ENCODE measurements around the gene CBFA2T2.
A peak's percentile ranks its signal among the peaks of the same experiment; 100 is the strongest.

Gene CBFA2T2

DNA sequence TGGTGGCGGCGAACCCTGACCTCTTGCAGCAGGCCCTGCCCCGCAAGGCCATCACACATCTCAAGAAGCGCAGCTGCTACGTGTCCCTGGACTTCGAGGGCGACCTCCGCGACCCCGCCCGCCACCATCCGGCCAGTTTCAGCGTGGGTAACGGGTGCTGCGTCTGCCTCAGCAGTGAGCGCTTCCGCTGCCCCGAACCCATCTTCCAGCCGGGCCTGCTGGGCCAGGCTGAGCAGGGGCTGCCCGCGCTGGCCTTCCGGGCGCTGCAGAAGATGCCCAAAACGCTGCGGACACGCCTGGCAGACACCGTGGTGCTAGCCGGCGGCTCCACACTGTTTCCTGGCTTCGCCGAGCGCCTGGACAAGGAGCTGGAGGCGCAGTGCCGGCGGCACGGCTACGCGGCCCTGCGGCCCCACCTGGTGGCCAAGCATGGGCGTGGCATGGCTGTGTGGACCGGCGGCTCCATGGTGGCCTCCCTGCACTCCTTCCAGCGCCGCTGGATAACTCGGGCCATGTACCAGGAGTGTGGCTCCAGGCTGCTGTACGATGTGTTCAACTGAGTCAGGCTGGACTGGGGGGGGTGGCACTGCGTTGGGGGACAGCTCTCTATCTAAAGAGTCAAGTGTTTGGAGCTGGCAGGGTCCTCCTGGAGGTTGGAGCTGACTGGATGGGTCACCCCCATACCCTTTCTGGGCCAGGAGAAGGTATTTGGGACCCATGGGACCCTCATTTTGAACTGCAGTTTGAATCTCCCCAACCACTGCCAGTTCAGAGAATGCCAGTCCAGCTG, 178.0 kb downstream of the CBFA2T2 start:
- Histone ChIP-seq H3K9ac (peak overlapping the region in 10 of 11 experiments; percentile 67 to 82 (median 75); a peak in 20 of 22 replicates), H3K4me2 (peak overlapping the region; percentile 89 to 99 (median 97)), H3K9me3 (replicated peaks in 1 of 11) (no peaks in the 10 kb centered on the region), H4K20me1 (peaks cover 0 to 49% (median 14%) of the 10 kb centered on the region in 11 experiments; a peak in 13 of 22 replicates), H3K4me1 (peaks cover 79 to 96% (median 92%) of the 10 kb centered on the region in 10 experiments), H3K27me3 (no peaks in the 10 kb centered on the region), H3K36me3 (peaks cover 0 to 15% (median 0%) of the 10 kb centered on the region in 11 experiments; a peak in 5 of 22 replicates), H3K4me3 (peak overlapping the region; percentile 55 to 71 (median 62)), H3K27ac (peak overlapping the region in 9 of 11 experiments; percentile 68 to 80 (median 73); a peak in 18 of 22 replicates)
- TF ChIP-seq Cebpa-rat (IDR thresholded peaks at IDR 0.05), result no peak

DNA sequence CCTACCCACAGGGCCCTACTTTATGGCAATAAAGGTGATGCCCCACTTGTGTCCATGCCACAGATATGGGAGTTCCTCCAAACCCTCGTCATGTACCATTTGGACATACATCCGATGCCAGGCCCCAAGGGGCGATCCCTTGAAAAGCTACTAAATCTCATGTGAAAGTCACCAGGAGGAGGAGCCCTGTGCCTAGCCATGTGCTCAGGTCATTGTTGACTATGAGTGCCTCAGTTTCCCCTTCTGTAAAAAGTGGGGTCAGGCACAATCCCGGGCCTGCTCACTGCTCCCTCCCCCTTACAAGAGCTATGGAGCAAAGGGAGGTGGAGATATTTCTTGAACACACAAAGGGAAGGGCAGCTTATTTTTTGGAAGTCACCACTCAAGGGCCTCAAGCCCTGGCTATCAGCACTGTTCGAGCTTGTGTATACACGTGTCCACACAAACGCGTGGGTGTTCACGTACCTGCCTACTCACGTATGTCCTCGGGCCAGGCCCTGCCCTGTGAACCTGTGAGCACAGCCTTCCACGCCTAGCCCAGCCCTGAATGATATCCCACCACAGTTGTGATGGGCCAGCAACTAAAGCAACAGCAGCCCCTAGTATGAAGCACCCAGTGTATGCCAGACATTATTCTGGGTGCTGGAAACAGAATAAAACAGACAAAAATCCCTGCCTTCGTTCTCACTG, 178.7 kb downstream of the CBFA2T2 start:
- H3K27ac ChIP-seq, result no peak overlapping the region
- no peaks in the 10 kb centered on the region for H3K9me3 ChIP-seq (replicated peaks in 1 of 11)
- no peaks in the 10 kb centered on the region for H3K27me3 ChIP-seq
- peak overlapping the region; percentile 89 to 99 (median 97) for H3K4me2 ChIP-seq
- peak overlapping the region in 6 of 10 experiments; percentile 60 to 67 (median 63); a peak in 7 of 20 replicates for H3K4me3 ChIP-seq
- no peak for TF ChIP-seq Cebpa-rat (IDR thresholded peaks at IDR 0.05)
- peaks cover 0 to 51% (median 14%) of the 10 kb centered on the region in 11 experiments; a peak in 12 of 22 replicates for H4K20me1 ChIP-seq
- peaks cover 0 to 15% (median 0%) of the 10 kb centered on the region in 11 experiments; a peak in 5 of 22 replicates for H3K36me3 ChIP-seq
- peak overlapping the region in 6 of 11 experiments; percentile 72 to 82 (median 78); a peak in 9 of 22 replicates for H3K9ac ChIP-seq
- H3K4me1 ChIP-seq, result peaks cover 83 to 97% (median 95%) of the 10 kb centered on the region in 10 experiments

DNA sequence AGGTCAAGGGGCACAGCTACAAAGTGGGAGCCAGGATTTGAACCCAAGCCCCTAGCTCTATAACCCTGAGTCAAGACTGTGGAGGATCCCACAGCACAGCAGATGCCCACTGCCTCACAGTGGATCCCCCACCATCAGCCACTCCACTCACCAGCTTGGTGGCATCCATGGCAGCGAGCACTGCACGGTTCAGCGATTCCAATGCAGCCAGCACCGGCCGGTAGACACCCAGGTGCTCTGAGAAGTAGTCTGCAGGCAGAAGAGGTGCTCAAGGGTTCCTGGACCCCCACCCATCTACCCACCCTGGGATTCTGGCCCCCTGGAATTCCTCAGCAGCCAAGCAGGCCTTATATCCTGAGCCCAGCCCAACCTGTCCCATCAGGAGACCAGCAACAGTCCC, 179.3 kb downstream of the CBFA2T2 start:
- H3K36me3 ChIP-seq, result peaks cover 0 to 15% (median 0%) of the 10 kb centered on the region in 11 experiments; a peak in 5 of 22 replicates
- H3K27me3 ChIP-seq, result no peaks in the 10 kb centered on the region
- peak overlapping the region in 8 of 11 experiments; percentile 89 to 99 (median 97); a peak in 16 of 22 replicates for H3K4me2 ChIP-seq
- H3K9me3 ChIP-seq (replicated peaks in 1 of 11), result no peaks in the 10 kb centered on the region
- no peak overlapping the region for H3K4me3 ChIP-seq
- peaks cover 82 to 96% (median 92%) of the 10 kb centered on the region in 10 experiments for H3K4me1 ChIP-seq
- H3K9ac ChIP-seq, result no peak overlapping the region; a peak in 1 of 22 replicates
- H4K20me1 ChIP-seq, result peaks cover 0 to 51% (median 14%) of the 10 kb centered on the region in 11 experiments; a peak in 12 of 22 replicates
- no peak overlapping the region for H3K27ac ChIP-seq
- no peak for TF ChIP-seq Cebpa-rat (IDR thresholded peaks at IDR 0.05)

DNA sequence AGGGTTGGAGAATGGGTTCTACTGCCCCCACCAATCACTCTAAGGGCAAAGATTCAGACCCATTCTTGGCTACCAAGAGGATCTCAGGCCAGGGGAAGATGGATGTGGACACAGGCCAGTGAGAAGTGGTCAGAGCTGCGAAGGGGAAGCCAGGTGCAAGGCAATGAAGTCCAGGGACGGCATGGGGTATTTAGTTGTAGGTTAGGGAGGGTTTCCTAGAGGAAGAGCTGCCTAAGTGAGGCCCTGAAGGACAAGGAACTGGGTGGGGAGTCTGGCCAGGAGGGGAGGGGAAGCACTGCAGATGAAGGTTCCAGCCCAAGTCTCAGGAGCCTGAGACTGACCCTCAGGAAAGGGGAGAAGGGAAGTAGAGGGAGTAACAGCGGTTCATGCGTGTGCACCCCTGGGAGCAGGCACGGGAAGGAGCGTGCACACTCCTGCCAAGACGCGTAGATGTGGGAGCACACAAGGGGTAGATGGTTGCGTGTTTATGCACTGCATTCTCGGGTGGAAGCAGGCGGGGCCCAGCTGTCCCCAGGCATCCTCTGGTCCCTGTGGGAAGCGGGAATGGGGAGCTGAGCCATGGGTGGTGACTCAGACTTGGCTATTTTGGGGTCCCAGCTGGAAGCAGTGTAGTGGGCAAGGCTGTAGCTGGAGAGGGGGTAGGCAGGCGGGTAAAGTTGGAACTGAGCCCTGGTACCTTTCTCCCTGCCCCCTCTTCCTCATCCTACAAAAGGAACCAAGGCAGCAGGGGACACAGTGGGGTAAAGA, 180.2 kb downstream of the CBFA2T2 start:
- H3K4me2 ChIP-seq, result peak overlapping the region; percentile 49 to 99 (median 96)
- no peak overlapping the region for H3K27ac ChIP-seq
- no peak overlapping the region for H3K4me3 ChIP-seq
- no peak for TF ChIP-seq Cebpa-rat (IDR thresholded peaks at IDR 0.05)
- H3K36me3 ChIP-seq, result peaks cover 0 to 15% (median 0%) of the 10 kb centered on the region in 11 experiments; a peak in 5 of 22 replicates
- H3K4me1 ChIP-seq, result peaks cover 80 to 94% (median 90%) of the 10 kb centered on the region in 10 experiments
- H3K9ac ChIP-seq, result peak overlapping the region in 6 of 11 experiments; percentile 5 to 46 (median 24); a peak in 11 of 22 replicates
- H4K20me1 ChIP-seq, result peaks cover 0 to 52% (median 18%) of the 10 kb centered on the region in 11 experiments; a peak in 14 of 22 replicates
- H3K27me3 ChIP-seq, result no peaks in the 10 kb centered on the region
- H3K9me3 ChIP-seq (replicated peaks in 1 of 11), result no peaks in the 10 kb centered on the region

DNA sequence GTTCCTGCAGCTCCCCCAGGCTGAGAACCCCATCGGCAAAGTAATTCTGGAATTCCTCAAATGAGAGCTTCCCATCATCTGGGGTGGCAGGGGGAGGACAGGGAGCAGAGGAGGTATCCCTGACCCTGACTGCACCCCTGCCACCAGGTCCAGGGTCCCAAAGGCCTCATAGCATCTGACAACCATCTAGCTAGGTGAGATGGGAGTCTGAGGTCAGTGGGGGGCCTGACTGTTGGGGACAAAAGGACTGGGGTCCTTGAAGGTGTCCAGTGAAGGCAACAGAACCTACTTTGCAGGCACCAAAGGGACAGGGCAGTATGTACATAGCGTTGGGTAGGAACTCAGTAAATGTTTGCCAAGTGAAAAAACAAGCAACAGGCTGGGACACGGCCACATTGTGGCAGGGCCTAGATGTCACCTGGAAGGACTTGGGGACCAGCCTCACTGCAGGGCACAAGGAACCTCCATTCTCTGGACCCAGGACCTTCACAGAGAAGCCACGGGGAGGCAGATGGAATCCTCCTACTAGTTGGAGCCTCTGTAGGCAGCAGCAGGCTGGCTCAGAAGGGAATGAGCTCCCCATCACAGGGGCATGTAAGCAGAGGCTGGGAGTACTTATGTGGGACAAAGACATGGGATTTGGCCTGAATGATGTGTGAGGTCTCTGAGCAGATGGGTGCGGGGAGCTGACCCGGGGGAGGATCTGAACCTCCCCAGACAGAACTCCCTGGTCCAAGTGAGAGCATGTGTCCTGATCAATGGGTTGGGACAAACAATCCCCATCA, 181.0 kb downstream of the CBFA2T2 start:
- H3K4me1 ChIP-seq, result peaks cover 76 to 90% (median 86%) of the 10 kb centered on the region in 10 experiments
- peaks cover 0 to 61% (median 26%) of the 10 kb centered on the region in 11 experiments; a peak in 17 of 22 replicates for H4K20me1 ChIP-seq
- peak overlapping the region in 6 of 11 experiments; percentile 5 to 46 (median 20); a peak in 6 of 22 replicates for H3K9ac ChIP-seq
- H3K36me3 ChIP-seq, result peaks cover 0 to 15% (median 3%) of the 10 kb centered on the region in 11 experiments; a peak in 12 of 22 replicates
- H3K27ac ChIP-seq, result no peak overlapping the region
- H3K4me3 ChIP-seq, result no peak overlapping the region
- no peak for TF ChIP-seq Cebpa-rat (IDR thresholded peaks at IDR 0.05)
- peak overlapping the region; percentile 49 to 99 (median 96) for H3K4me2 ChIP-seq
- no peaks in the 10 kb centered on the region for H3K27me3 ChIP-seq
- no peaks in the 10 kb centered on the region for H3K9me3 ChIP-seq (replicated peaks in 1 of 11)

DNA sequence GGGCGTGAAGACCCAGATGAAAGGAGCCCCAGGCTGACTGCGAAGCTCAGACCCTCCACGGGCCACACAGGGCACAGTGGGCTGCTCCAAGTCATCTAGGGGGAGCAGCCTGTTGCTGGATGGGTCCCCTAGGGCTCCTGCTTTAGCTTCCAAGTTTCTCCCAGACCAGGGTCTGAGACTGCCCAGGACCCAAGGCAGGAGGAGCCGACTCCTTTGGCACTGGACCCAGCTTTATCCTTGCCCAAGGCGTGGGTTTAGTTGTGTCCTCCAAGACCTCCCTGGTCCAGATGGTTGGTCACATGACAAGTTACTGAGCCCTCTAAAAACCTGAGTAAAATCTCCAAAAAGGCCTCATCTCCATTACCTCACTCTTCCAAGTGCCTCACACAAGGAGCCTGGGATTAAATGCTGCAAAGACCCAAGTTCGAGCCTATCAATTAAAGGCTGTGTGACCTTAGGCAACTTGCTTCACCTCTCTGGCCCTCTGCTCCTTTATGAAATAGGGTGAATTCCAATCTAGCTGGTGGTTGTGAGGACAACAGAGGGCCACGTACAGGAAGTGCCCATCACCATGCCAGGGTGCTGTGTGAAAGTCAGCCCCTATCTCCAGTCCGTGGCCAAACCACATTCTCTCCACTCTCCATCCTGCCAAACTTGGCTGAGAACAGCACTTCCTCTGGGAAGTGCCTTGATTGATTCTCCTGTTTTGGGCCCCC, 181.8 kb downstream of the CBFA2T2 start:
- TF ChIP-seq Cebpa-rat (IDR thresholded peaks at IDR 0.05), result no peak
- peak overlapping the region in 7 of 11 experiments; percentile 25 to 83 (median 81); a peak in 5 of 22 replicates for H3K9ac ChIP-seq
- peaks cover 0 to 69% (median 33%) of the 10 kb centered on the region in 11 experiments; a peak in 17 of 22 replicates for H4K20me1 ChIP-seq
- H3K4me3 ChIP-seq, result peak overlapping the region in 4 of 10 experiments; percentile 58 to 70 (median 67); a peak in 1 of 20 replicates
- no peak overlapping the region for H3K27ac ChIP-seq
- H3K9me3 ChIP-seq (replicated peaks in 1 of 11), result no peaks in the 10 kb centered on the region
- no peaks in the 10 kb centered on the region for H3K27me3 ChIP-seq
- peaks cover 0 to 23% (median 11%) of the 10 kb centered on the region in 11 experiments; a peak in 16 of 22 replicates for H3K36me3 ChIP-seq
- peaks cover 70 to 88% (median 80%) of the 10 kb centered on the region in 10 experiments for H3K4me1 ChIP-seq
- peak overlapping the region; percentile 88 to 99 (median 96) for H3K4me2 ChIP-seq

Data from BLaER1 treated with 17β-estradiol and CSF1 and Interleukin-3, amounts not matched to agents 10 nM and 100 nM (cell line).